HCT116 (cell line): ENCODE data around the gene TMEM9.

Experiments used
- EZH2phosphoT487 ChIP-seq: fragments of 200-600 bp; IDR thresholded peaks from 2 replicates; pipeline ENCODE4 v1.6.1; 2018; ENCODE audit warnings: antibody characterized with exemption, borderline replicate concordance
- YY1 ChIP-seq: IDR thresholded peaks from 2 replicates; pipeline ENCODE4 v1.6.1; 2011; ENCODE audit warnings: low read length, low read depth, moderate library complexity, mild to moderate bottlenecking; ENCODE audit not compliant: insufficient replicate concordance; ENCODE audit errors: extremely low read depth
- ZFX ChIP-seq: fragments of 450-650 bp; IDR thresholded peaks from 2 replicates; pipeline ENCODE4 v1.6.1; 2017
- TF ChIP-seq, protein P1 (sequence below), 3 experiments: fragments of 200-600 bp in 1 of 3; sonication (generic) in 1 of 3; IDR thresholded peaks in 2 of 3; conservative IDR thresholded peaks in 1 of 3; 2 replicates each; pipeline ENCODE4 v1.5.1; 2012 to 2017; ENCODE audit warnings: low read depth in 2 of 3, low read length in 2 of 3, antibody characterized with exemption in 1 of 3, borderline replicate concordance in 1 of 3, control low read depth in 1 of 3, mild to moderate bottlenecking in 1 of 3, mixed read lengths in 1 of 3, mixed run types in 1 of 3, moderate library complexity in 1 of 3; ENCODE audit not compliant: insufficient read depth in 1 of 3

DNA sequence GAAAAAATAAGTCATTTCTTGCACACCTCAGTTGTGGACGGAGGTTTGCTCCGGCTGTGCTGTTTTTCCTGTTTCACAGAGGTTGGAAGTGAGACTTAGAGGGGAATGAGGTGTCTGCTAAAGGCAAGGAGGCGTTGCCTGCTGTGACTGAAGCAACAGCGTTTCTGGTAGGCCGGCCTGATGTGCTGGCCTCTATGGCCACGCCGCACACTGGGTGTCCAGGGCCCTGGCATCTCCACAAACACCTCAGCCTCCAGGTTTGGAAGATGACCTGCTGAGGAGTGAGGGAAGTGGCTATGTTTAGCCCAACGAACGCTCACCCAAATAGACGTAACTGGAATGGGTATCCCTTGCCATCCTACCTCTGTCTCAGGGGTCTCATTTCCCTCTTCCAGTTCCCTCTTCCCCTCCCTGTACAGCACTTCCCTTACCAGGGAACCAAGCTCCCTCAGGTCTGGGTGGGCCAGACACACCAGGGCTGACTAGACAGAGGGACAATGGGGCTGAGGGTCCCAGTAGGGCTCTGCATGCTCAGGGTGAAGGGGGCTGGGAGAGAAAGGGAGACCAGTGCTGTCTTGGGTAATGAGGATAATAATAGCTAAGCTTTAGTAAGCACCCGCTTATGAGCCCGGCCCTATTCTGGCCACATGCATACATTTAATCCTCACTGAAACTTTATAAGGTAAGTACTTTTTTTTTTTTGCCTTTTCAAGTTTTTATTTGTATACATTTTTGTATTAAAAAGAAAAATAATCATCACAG, 53.9 kb downstream of the TMEM9 start:
- TF ChIP-seq YY1 (no peak), ZFX (no peak), EZH2phosphoT487 (no peak)
- TF ChIP-seq, protein P1, sequence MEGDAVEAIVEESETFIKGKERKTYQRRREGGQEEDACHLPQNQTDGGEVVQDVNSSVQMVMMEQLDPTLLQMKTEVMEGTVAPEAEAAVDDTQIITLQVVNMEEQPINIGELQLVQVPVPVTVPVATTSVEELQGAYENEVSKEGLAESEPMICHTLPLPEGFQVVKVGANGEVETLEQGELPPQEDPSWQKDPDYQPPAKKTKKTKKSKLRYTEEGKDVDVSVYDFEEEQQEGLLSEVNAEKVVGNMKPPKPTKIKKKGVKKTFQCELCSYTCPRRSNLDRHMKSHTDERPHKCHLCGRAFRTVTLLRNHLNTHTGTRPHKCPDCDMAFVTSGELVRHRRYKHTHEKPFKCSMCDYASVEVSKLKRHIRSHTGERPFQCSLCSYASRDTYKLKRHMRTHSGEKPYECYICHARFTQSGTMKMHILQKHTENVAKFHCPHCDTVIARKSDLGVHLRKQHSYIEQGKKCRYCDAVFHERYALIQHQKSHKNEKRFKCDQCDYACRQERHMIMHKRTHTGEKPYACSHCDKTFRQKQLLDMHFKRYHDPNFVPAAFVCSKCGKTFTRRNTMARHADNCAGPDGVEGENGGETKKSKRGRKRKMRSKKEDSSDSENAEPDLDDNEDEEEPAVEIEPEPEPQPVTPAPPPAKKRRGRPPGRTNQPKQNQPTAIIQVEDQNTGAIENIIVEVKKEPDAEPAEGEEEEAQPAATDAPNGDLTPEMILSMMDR (IDR thresholded peaks at IDR 0.05 in 2 of 3, conservative IDR thresholded peaks at IDR 0.05 in 1 of 3; ENCODE audit: borderline replicate concordance in 1 of 3, insufficient read depth in 1 of 3, low read depth in 2 of 3, low read length in 2 of 3) = no peak
